Hematopoietic multipotent progenitor cell (in vitro differentiated cells): ENCODE results near the gene BET1. TPM values are rescaled to one million over a fixed set of nuclear protein-coding genes. Genes with fewer than 3 reads are reported as not detected.
"Not testable (repeated sequence)": the region's sequence is repeated elsewhere in the genome, so short reads cannot be mapped to it uniquely, and the experiment has no call there.

Source experiments
- DNase-seq, 3 donors: peaks; one replicate each; pipeline ENCODE4 v3.0.0-alpha.2; 2011 to 2015; ENCODE audit warnings: low read depth in 2 of 3, low spot score in 2 of 3
- total RNA-seq: library from RNA; depleted of rRNA; stranded (reverse); fragments of >200 nt; gene quantifications from one replicate; pipeline ENCODE4 v1.2.3, GENCODE V29; 2012

BET1 gene
- 7.3 TPM for total RNA-seq

- peak; percentile 91 to 98 (median 97) for DNase-seq
Observed at GRCh38 chr7:94004024-94004951, at the start of gene BET1. BET1 (minus strand) TSS chr7:94004355; CDS start chr7:94004216, 139 bp downstream.

- no peak for DNase-seq
Observed at GRCh38 chr7:94053532-94053931, 49.4 kb upstream of the BET1 start.

GRCh38 chr7:94052398-94053180 lies 48.4 kb upstream of the BET1 start:
- no peak for DNase-seq

GRCh38 chr7:94050046-94050445 lies 45.9 kb upstream of the BET1 start:
- peak in 2 of 3 donors; percentile 74 to 92 for DNase-seq

- DNase-seq = no peak
Observed at GRCh38 chr7:94049615-94050014, 45.5 kb upstream of the BET1 start.

GRCh38 chr7:94048755-94049154 lies 44.6 kb upstream of the BET1 start:
- no peak for DNase-seq

GRCh38 chr7:94047956-94048355 lies 43.8 kb upstream of the BET1 start:
- DNase-seq = no peak

- no peak for DNase-seq
Observed at GRCh38 chr7:94045581-94045980, 41.4 kb upstream of the BET1 start.

GRCh38 chr7:94044806-94045205 lies 40.7 kb upstream of the BET1 start:
- no peak for DNase-seq

- no peak for DNase-seq
Observed at GRCh38 chr7:94043299-94043698, 39.1 kb upstream of the BET1 start.

GRCh38 chr7:94042381-94042780 lies 38.2 kb upstream of the BET1 start:
- DNase-seq = no peak

- DNase-seq = no peak
Observed at GRCh38 chr7:94041529-94041928, 37.4 kb upstream of the BET1 start.

- peak in 1 of 3 donors; percentile 48 for DNase-seq
Observed at GRCh38 chr7:94040254-94040653, 36.1 kb upstream of the BET1 start.

GRCh38 chr7:94039368-94040035 lies 35.3 kb upstream of the BET1 start:
- DNase-seq = no peak

- DNase-seq = no peak
Observed at GRCh38 chr7:94031865-94032264, 27.7 kb upstream of the BET1 start.

GRCh38 chr7:94030634-94031033 lies 26.5 kb upstream of the BET1 start:
- no peak for DNase-seq

- DNase-seq = no peak
Observed at GRCh38 chr7:94029976-94030375, 25.8 kb upstream of the BET1 start.

- DNase-seq = no peak
Observed at GRCh38 chr7:94028768-94029167, 24.6 kb upstream of the BET1 start.

GRCh38 chr7:94026619-94027018 lies 22.5 kb upstream of the BET1 start:
- not testable (repeated sequence) for DNase-seq

GRCh38 chr7:94022550-94022949 lies 18.4 kb upstream of the BET1 start:
- DNase-seq = peak in 2 of 3 donors; percentile 29 to 53

GRCh38 chr7:94016786-94017185 lies 12.6 kb upstream of the BET1 start:
- DNase-seq = no peak
